Hindlimb muscle (tissue), 1 donor: ENCODE measurements around the gene SPRED3. TPM values are rescaled to one million over a fixed set of nuclear protein-coding genes. Genes with fewer than 3 reads are reported as not detected.
"Not testable (repeated sequence)": the region's sequence is repeated elsewhere in the genome, so short reads cannot be mapped to it uniquely, and the experiment has no call there.

Source experiments
- DNase-seq: peaks from one replicate; pipeline ENCODE4 v3.0.0-alpha.2; 2013
- polyA plus RNA-seq: library from polyadenylated mRNA; unstranded; fragments of 120-200 nt; gene quantifications from one replicate; pipeline ENCODE4 v1.2.1, GENCODE V29; 2013; ENCODE audit not compliant: insufficient read length

Gene SPRED3
- polyA plus RNA-seq, 1 donor = 0.49 TPM

DNA sequence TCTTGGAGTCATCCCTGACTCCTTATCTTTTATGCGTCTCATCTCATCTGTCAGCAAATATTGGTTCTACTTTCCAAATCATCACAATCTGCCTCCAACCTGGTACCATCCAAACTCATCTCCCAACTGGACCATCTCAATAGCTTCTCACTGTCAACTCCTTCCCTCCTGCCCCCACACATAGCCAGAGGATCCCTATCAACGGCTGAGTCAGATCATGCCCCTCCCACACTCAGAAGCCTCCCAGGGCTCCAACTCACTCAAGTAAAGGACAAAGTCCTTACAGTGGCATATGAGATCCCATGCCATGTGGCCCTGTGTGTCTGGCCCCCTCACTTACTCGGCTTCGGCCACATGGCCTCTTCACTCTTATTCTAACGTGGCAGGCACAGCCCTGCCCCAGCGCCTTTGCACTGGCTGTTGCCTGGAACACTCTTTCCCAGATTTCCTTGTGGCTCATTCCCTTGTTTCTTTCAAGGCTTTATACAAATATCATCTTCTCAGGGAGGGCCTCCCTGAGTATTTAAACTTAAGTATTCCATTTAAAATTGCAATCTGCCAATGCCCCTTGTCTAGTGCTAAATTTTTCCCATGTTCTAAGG lies 4.3 kb downstream of the SPRED3 start:
- DNase-seq = no peak

DNA sequence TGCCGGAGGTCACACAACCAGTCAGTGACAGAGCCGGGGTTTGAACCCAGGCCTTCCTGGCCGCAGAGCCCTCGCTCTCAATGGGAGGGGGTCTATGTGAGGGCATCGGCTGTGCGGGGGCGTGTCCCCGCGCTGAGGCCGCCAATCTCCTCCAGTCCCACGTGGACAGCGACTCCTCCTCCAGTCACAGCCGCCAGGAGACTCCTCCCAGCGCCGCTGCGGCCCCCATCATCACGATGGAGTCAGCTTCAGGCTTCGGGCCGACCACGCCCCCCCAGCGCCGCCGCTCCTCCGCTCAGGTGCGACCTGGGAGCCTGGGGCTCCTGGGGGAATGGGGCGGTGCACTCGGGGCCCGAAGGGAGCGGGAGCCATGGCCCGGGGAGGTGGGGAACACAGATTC lies 6.0 kb downstream of the SPRED3 start:
- DNase-seq = no peak

DNA sequence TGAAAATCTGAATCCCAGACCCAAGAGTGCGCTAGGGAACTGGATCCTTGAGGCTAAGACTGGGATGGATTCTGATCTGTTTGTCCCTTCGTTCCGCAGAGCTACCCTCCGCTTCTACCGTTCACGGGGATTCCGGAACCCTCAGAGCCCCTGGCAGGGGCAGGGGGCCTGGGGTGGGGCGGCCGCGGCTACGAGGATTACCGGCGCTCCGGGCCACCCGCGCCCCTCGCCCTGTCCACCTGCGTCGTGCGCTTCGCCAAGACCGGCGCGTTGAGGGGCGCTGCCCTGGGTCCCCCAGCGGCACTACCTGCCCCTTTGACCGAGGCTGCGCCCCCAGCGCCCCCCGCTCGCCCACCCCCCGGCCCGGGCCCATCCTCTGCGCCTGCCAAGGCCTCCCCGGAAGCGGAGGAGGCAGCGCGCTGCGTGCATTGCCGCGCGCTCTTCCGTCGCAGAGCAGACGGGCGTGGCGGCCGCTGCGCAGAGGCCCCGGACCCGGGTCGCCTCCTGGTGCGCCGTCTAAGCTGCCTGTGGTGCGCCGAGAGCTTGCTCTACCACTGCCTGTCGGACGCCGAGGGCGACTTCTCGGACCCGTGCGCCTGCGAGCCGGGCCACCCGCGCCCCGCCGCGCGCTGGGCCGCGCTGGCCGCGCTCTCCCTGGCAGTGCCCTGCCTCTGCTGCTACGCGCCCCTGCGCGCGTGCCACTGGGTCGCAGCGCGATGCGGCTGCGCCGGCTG lies 7.1 kb downstream of the SPRED3 start:
- no peak for DNase-seq

DNA sequence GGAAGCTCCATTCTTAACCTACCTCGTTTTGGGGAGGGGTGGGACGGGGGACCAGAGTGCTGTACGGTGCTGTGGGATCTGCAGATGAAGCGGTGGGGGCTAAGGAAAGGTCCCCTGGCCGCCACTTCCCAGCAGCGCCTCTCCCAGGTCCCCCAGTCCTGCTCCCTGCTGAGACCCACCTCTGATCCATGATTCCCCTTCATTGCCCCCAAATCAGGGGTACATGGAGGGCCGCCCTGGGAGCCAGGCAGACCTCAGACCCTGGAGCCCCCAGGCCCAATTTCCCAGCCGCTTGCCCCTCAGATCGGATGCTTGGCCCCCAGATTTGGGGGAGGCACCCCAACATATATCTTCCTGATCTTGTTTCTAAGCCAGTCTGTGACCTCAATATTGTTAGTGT lies 10.6 kb downstream of the SPRED3 start:
- DNase-seq = no peak

DNA sequence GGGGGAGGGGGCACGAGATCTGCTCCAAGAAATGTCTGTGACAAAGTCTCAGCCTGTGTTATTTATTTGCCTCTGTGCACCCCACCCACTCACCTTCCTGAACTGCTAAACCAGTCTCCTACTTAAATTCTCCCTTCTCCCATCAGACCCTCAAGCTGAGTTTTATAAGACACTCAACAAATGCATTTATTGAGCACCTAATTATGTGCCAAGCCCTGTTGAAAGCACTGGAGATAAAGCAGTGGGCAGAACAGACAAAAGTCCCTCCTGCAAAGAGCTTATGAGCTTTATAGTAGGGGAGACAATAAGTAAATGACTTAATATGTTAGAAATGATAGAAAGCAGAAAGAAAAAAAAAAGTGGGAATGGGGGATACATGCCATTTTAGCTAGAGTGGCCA lies 11.0 kb downstream of the SPRED3 start:
- no peak for DNase-seq

DNA sequence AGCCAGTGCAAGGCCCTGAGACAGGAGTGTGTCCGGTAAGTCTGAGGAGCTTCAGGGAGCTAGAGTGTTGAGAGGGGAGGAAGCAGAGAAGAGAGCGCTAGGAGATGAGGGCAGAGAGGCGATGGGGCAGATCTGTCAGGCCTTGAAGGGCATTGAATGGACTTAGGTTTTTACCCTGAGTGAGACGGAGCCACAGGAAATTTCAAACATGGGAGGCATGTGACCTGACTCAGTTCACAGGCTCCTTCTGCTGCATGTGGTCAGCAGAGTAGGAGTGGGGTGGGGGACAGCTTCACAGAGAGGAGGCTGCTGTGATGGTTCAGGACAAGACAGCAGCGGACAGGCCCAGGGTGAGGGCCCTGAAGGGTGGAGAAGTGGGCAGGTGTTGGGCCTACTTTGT lies 11.9 kb downstream of the SPRED3 start:
- no peak for DNase-seq

DNA sequence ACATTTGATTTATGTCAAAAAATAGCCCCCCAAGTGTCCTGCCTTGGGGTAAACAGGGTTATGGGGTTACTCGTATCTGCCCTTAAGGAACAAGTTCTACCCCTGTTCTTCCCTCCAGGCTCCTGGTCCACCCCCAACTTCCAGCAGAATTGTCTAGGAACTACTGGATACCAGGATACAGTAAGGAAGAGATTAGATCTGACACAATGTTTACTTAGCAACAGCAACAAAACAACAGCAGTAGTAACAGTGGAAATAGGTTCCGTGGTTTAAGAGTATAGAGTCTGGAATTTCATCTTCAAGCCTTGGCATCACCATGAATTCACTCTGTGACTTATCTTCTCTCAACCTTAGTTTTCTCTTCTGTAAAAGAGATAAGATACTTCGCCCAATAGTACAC lies 12.7 kb downstream of the SPRED3 start:
- DNase-seq = no peak

DNA sequence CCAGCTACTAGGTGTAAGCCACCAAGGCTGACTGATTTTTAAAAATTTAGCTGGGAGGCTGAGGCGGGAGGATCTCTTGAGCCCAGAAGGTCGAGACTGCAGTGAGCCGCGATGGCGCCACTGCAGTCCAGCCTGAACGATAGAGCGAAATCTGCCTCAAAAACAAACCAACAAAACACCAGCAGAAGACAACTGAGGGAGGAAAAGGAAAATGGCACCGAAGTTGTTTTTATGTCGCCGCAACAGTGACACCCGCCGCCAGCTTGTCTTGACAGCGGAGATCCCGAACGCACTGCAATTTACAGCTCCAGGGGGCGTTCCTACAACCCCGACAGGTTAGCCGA lies 14.1 kb downstream of the SPRED3 start:
- DNase-seq = no peak

DNA sequence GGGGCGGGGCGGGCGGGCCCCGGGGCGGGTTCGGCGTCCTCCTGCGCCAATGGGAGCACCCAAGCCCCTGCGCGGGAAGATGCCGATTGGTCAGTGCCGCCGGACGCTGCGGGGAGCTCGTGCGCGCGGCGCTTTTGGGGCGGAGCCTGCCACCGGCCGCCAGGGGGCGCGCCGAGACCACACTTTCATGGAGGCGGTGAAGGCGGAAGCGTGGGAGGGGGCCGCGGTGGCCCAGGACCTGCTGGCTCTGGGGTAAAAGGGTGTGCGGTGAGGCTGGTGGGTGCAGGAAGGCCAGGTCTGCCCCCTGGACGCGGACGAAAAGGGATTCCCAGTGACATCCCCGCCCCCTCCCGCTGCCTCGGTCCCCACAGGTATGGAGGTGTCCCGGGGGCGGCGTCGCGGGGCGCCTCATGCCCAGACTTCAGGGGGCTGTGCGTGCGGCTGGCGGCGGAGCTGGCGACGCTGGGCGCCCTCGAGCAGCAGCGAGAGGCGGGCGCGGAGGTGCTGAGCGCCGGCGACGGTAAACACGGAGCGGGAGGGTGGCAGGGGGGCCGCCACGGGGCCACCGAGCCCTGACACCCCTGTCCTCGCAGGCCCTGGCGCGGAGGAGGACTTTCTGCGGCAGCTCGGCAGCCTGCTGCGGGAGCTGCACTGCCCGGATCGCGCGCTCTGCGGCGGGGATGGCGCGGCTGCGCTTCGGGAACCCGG lies 14.6 kb downstream of the SPRED3 start, which contains the start of gene FAM98C:
TSS of gene FAM98C (plus strand) at position 127 of the 708 bp plus-strand sequence. CDS start at position 188, 61 bp downstream.
- DNase-seq = peak; percentile 98

DNA sequence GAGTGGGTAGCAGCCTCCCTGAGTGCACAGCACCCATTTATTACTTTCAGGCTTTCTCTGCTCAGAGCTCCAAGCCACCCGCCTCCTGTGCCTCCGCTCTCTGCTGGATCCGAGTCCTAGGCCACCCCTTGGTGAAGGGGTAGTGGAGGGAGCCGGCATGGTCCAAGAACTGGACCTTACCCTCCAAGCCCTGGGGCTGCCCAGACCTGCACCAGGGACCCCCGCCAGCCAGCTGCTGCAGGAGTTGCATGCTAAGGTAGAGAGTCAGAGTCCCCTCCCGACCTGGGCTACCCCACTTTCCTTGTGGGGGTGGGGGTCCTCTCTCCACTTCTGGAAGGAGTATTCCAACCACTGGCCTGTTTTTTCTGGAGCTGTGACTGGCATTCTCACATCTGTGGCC lies 16.4 kb downstream of the SPRED3 start:
- no peak for DNase-seq

DNA sequence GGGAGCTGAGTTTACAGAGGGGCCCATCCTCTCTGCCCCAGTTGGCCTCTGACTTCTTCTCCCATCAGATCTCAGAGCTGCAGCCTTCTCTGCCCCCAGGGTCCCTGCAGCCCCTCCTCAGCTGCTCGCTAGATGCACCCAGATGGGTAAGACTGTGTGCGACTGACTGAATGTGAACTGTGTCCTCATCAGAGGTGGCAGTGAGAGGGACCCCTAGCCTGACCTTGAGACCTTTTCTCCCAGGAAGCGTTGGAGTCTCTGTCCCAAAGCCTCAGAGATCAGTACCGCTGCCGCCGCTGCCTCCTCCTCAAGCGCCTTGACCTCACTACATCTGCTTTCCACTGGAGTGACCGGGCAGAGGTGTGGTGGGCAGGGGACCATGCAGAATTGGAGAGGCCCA lies 16.8 kb downstream of the SPRED3 start:
- no peak for DNase-seq

DNA sequence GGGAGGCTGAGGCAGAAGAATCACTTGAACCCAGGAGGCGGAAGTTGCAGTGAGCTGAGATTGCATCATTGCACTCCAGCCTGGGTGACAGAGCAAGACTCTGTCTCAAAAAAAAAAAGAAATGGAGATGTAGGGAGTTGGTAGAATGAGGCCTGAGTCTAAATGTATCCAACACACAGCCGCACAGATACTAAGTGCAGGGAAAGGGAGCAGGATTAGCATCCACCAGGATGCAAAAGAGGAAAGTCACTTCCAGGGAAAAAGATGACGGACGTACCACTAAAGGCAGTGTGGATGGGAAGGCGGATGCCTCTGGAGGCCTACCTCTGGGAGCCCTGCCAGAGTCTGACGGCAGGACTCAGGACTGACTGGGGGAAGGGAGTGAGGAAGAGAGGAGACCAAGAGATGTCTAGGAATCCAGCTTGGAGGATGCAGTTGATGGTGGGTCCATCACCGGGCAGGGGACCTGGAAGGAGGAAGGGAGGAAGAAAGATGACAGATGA lies 21.2 kb downstream of the SPRED3 start:
- peak; percentile 74 for DNase-seq

DNA sequence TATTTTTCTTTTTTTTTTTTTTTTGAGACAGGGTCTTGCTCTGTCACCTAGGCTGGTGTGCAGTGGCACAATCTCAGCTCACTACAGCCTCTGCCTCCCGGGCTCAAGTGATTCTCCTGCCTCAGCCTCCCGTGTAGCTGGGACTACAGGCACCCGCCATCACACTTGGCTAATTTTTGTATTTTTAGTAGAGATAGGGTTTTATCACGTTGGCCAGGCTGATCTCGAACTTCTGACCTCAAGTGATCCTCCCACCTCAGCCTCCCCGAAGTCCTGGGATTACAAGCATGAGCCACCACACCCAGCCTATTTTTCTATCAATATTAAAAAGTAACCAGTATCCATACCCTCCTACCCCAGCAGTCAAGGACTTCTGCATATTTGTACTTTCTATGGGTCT lies 21.9 kb downstream of the SPRED3 start:
- DNase-seq = not testable (repeated sequence)

DNA sequence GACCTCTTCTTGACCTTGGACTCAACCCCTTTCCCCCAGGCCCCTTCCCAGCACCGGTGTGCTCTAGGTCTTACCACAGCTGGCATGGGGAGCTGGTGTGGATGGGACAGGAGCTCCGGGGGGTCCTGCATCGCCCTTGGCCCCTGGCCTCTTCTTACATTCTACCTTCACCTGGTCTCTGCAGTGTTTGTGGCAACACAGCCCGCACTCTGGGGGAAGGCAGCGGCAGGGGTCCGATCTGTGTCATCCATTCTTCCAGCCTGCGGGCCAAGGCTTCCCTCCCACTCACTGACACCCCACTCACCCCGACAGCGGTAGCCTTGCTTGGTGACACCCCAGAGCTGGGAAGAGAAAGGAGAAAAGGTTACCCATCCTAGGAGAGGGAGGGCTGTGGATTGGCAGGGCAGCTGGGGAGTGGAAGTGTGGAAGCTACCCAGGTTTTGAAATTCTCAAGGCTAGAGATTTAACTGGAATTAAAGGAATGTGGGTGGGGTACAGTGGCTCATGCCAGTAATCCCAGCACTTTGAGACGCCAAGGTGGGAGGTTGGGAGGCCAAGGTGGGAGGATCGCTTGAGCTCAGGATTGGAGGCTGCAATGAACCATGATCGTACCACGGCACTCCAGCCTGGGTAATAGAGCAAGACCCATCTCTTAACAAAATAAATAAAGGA lies 22.7 kb downstream of the SPRED3 start:
- DNase-seq = no peak

DNA sequence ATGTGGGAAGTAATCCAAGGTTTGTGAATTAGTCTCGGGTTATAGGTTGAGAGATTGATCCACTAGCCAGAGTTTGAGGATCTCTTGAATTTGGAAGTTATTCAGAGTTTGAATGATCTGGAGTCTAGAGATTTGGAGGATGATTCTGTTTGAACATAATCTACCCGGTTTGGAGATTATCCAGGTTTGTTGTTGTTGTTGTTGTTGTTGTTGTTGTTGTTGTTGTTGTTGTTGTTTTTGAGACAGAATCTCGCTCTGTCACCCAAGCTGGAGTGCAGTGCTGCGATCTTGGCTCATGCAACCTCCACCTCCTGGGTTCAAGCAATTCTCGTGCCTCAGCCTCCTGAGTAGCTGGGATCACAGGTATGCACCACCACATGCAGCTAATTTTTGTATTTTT lies 23.4 kb downstream of the SPRED3 start:
- DNase-seq = not testable (repeated sequence)

DNA sequence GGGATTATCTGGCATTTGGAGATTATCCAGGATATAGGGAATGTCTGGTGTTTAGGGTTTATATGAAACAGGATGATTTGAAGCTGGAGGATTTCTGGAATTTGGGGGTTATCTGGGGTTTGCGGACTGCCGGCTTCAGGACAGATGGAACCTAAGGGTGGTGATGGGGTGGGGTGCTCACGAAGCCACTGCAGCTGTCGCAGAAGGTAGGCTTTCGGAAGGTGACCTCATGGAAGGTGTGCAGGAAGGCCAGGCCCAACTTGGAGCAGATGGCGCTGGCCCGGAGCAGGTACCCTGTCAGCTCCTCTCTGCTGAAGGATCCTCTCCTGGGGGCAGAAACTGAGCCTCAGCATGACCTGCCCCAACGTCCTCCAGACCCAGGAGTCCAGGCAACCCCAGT lies 24.0 kb downstream of the SPRED3 start:
- DNase-seq = no peak

DNA sequence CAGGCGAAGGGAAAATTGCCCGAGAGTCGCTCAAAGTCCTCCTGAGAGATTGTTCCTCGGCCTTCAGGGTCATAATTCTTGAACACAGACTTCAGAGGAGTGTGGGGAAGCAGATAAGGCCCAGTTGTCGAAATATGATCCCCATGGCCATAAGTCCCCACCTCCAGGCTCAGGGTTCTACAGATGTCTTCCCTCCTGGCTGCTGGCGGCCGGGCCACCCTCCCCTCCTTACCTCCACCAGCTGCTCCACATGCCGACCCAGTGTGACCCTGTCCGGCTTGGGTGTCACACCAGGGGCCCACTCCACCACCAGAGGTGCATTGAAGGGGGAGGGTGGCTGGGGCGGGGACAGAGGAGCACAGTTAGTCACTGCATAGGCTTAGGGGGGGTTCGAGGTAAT lies 24.5 kb downstream of the SPRED3 start:
- no peak for DNase-seq

DNA sequence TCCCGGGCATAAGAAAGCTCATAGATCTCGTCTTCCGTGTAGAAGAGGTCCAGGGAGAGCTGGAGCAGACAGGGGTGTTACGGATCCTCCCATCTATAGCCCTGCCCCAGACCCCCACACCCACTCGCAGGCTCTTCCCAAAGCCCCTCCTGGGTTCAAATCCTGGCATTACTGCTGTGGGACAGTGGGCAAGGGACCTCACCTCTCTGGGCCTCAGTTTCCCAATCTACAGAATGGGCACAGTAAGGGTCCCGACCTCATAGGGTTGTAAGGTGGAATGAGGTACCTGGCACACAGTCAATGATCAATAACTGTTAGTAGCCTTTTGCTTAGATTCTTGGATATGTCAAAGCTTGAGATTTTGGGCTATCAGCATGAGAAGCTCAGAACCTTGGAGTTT lies 24.9 kb downstream of the SPRED3 start:
- DNase-seq = no peak

DNA sequence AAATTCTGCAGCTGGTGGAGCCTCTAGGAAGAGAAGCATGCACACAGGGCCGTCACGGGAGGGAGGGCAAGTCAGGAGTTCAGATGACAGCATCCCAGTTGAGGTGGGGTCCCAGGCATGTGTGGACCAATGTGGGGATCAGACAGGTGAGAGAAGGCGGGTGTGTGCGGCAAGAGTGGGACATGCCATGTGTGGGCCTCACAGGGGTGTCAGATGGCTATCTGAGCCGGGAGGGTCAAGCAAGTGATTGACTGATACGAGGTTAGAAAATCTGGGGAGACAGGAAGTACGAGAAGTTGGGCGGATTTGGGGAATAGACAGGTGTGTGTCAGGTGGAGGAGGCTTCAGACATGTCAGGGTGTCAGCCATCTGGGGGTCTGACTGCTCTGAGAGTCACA lies 28.6 kb downstream of the SPRED3 start:
- no peak for DNase-seq

DNA sequence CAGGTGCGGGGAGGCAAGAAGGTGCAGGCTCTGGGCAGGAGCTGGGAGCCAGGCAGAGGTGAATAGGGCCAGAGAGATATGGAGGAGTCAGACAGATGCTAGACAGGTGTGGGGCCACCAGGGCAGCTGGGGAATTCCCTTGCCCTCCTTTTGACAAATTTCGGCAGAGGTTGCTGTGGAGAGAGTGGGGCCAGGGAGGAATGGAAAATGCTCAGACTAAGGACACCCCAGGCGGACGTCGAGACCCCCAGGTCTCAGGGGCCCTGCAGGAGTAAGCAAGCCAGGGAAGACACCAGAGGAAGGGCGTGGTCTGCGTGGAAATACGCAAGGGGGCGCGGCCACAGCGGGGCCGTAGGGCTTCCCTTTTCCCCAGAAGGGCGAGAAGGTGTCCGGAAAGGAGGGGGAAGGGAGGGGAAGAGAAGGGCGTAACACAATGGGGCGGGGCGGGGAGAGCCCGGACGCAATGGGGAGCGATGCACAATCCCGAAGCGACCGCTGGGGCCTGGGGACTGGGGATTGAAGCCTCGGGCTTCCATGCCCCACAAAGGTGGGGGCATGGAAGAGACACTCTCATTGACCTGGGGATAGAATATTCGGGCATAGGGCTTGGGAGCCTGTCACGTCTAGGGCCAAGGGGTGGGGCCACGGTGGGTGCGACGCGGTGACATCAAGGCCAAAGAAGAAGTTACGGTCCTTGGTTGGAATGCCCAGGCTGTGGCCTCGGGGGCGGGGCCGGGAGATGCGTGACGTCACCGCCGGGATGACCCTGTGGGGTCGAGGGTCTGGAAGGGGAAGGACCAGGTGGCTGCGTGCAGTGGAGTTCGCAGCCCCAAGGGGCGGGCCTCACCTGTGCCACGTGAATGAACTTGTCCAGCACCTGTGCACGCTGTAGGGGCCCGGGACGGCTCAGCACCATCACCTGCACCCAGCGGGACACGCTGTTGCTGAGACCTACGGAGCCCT lies 29.3 kb downstream of the SPRED3 start:
- no peak for DNase-seq

DNA sequence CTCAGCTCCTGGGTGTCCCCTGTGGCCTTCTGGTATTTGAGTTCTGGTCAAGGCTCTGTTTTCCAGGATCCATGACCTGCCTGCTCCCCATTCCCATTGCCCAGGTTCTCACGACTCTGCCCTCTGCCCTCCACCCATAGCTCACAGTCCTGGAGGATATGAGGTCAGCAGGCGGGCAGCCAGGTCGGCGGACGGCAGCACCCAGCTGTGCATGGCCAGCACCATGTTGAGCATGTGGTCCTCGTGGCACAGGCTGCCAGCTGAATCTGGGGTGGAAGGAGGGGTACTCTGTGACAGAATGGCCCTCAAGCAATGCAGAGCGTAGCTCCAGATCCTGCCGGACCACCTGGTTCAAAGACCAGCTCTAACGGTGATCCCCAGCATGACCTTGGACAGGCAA lies 32.4 kb downstream of the SPRED3 start:
- DNase-seq = no peak

DNA sequence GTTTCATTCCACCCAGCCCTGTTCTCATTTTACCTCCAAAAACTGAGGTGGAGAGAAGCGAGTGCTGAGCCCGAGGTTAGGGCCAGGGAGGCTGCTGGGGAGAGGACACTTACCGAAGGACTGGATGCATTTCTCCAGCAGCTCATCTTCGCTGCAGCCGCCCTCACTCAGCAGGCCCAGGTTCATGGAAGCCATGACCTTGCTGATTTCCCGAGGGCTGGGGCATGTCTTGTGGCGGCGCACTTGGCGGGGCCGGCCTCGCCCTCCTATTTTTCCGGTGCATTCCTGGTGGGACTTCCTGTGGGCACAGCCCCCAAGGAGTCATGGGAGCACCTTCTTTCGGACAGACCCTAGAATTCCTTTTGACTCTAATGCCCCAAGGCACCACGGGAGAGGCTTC lies 33.4 kb downstream of the SPRED3 start:
- DNase-seq = no peak
